Right cardiac atrium (tissue), 5 donors: ENCODE results near the gene ASTN2. TPM values are rescaled to one million over a fixed set of nuclear protein-coding genes. Genes with fewer than 3 reads are reported as not detected.

ENCODE experiments used
- ATAC-seq, 2 donors: fragments of 200-7000 bp; cut with Tn5 transposase; one replicate each; pipeline versions ENCODE4 v1.8.0 to v1.9.1; 2020; ENCODE audit warnings: moderate library complexity in 2 of 2, mild to moderate bottlenecking in 1 of 2
- DNase-seq, 3 donors: peaks; one replicate each; pipeline ENCODE4 v3.0.0-alpha.2; 2020
- H3K27ac ChIP-seq: one replicate; pipeline ENCODE4 v1.5.1; 2013; ENCODE audit warnings: mild to moderate bottlenecking, low read length, control low read depth, moderate library complexity
- H3K27me3 ChIP-seq: one replicate; pipeline ENCODE4 v1.6.1; 2013; ENCODE audit not compliant: control insufficient read depth, insufficient read depth
- H3K4me1 ChIP-seq: one replicate; pipeline ENCODE4 v1.6.1; 2013; ENCODE audit warnings: low read length; ENCODE audit not compliant: control insufficient read depth, insufficient read depth
- H3K4me3 ChIP-seq: one replicate; pipeline ENCODE4 v1.5.1; 2013; ENCODE audit warnings: low read length, control low read depth
- H3K9me3 ChIP-seq: one replicate; pipeline ENCODE4 v1.6.1; 2013; ENCODE audit warnings: low read length; ENCODE audit not compliant: control insufficient read depth
- WGBS: extraction: QIAGEN DNeasy Blood & Tissue Kit; methylation state at CpG from one replicate; pipeline ENCODE4 v1.1.7; 2013; 5-methylcytosine and 5-hydroxymethylcytosine counted together
- intact Hi-C, 4 donors: fragments of 100-400 bp; cut with DNase I; formaldehyde crosslinking; loops; one replicate each; pipeline versions ENCODE4 v1.11.0 to v1.14.0; 2022 to 2023
- polyA plus RNA-seq: library from polyadenylated mRNA; stranded (reverse); fragments of 200-250 nt; gene quantifications from one replicate; pipeline ENCODE4 v1.2.3, GENCODE V29; 2013
- total RNA-seq, 4 donors: library from RNA; stranded (reverse); fragmentation: NEBNext Ultra II Directional; extraction: Animal tissue kit (Norgen Biotek cat#: 25700); gene quantifications; one replicate each; pipeline ENCODE4 v1.2.1, GENCODE V29; 2021
- donor health status: healthy with polysubstance abuse.
- donor health status: DM: no; HTN: yes; CAD: no.
- donor health status: DM: no; HTN: no; CAD: no.
- donor health status: DM: no; HTN: yes; CAD: no; lungs with severe emphysema.
- donor health status: DM: yes; HTN: yes; CAD: no.

ASTN2 gene
- total and polyA plus RNA-seq, 5 donors, result 18.1 to 79.3 (median 59.8) TPM

DNA sequence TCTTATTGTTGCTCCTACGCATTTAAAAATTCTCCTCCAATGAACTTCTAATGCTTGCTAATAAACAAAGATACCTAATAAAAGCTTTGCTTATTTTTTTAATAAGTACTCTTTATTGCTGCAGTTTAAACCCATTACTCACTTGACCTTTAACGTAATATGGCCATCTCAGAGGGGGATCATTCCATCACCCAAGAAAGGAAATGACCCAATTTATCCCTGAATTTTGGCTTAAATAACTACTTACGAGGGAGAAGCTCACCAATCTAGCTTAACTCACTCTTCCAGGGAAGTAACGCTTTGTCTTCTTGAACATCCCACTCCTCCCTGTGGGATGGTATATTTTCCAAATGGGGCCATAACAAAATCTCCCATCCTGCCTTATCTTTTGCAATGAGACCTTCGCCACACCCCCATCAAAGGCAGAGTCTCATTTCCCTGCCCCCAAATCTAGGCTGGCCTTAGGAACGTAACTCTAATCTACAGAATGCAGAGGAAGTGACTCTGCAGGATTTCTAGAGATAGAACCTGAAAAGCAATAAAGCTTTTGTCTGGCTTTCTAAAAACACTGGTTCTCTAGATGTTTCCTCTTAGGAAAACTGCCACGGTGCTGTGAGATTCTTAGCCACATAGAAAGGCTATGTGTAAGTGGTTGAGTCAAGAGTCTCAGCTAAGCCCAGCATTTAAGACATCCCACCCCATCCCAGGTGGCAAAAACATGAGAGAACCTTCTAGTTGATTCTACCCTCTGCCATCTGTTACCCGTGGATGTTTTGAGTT, 310.0 kb downstream of the ASTN2 start:
- Histone ChIP-seq H3K4me1 (no peaks in the 10 kb centered on the region), H3K4me3 (no peak overlapping the region), H3K27me3 (no peaks in the 10 kb centered on the region), H3K27ac (no peak overlapping the region), H3K9me3 (no peaks in the 10 kb centered on the region)
- ATAC-seq, result no peak
- WGBS, result 46% methylated on average over 8 of the region's 8 CpGs
- intact Hi-C loops, result no loop called here
- no peak for DNase-seq

- ATAC-seq, result no peak
Observed at GRCh38 chr9:117104206-117104605, 310.7 kb downstream of the ASTN2 start.

GRCh38 chr9:117103438-117104110, 311.3 kb downstream of the ASTN2 start:
- whole genome bisulfite sequencing, result 34% methylated on average over 3 of the region's 3 CpGs
- intact Hi-C loops, result no loop called here
- H3K4me3 ChIP-seq, result no peak overlapping the region
- no peak for DNase-seq
- no peaks in the 10 kb centered on the region for H3K27me3 ChIP-seq
- no peaks in the 10 kb centered on the region for H3K4me1 ChIP-seq
- no peak overlapping the region for H3K27ac ChIP-seq
- no peaks in the 10 kb centered on the region for H3K9me3 ChIP-seq
- peak in 1 of 2 donors; percentile 47 for ATAC-seq

More at GRCh38 chr9:117104206-117104605, 310.7 kb downstream of the ASTN2 start:
- 90% methylated on average over 1 of the region's 1 CpG for WGBS
- no peak overlapping the region for H3K27ac ChIP-seq
- no peaks in the 10 kb centered on the region for H3K27me3 ChIP-seq
- no peaks in the 10 kb centered on the region for H3K4me1 ChIP-seq
- DNase-seq, result no peak
- H3K9me3 ChIP-seq, result no peaks in the 10 kb centered on the region
- intact Hi-C loops, result no loop called here
- H3K4me3 ChIP-seq, result no peak overlapping the region

GRCh38 chr9:117101008-117101407, 313.8 kb downstream of the ASTN2 start:
- H3K4me1 ChIP-seq, result no peaks in the 10 kb centered on the region
- DNase-seq (no peak), ATAC-seq (no peak)
- no peak overlapping the region for H3K4me3 ChIP-seq
- intact Hi-C loops, result no loop called here
- no peak overlapping the region for H3K27ac ChIP-seq
- no peaks in the 10 kb centered on the region for H3K27me3 ChIP-seq
- WGBS, result 87% methylated on average over 1 of the region's 1 CpG
- no peaks in the 10 kb centered on the region for H3K9me3 ChIP-seq

DNA sequence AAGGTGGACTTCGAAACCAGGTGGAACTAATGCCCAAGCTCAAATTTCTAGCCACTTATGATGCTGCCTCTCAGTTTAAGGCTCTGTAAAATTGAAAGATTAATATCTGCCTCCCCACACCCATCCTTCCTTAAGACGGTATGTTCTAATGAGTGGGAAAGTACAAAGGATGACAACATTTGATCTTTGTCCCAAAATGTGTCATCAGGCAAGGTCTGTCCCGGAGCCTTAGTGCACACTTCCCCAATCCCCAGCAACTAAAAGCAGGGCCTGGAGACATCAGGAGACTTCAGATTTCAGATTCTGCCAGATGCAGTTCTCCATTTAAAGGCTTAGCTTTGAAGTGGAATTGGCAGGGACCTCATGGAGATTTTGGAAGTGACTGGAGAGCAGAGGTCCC, 316.5 kb downstream of the ASTN2 start:
- ATAC-seq (no peak), DNase-seq (no peak)
- intact Hi-C loops, result no loop called here
- no peak overlapping the region for H3K27ac ChIP-seq
- H3K9me3 ChIP-seq, result no peaks in the 10 kb centered on the region
- 55% methylated on average over 3 of the region's 3 CpGs for WGBS
- H3K4me3 ChIP-seq, result no peak overlapping the region
- H3K27me3 ChIP-seq, result no peaks in the 10 kb centered on the region
- peaks cover 3% of the 10 kb centered on the region for H3K4me1 ChIP-seq

DNA sequence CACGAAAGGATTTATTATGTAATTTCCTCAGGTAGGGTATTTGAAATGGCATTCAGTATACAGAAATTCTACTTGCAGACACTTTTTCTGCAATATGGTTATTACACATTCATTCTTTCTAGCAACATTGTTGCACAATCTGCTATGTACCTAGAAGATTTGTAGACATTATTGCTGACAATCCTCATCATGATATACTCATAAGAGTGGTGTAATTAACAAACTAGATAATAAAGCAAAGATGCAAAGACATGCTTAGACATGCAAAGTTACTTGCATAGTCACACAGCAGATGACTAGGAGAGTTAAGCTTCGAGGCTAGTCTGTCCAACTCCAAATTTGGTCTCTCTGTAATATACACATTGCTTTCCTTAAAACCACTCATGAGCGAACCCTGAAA, 317.1 kb downstream of the ASTN2 start:
- Histone ChIP-seq H3K9me3 (no peaks in the 10 kb centered on the region), H3K27ac (no peak overlapping the region), H3K4me3 (no peak overlapping the region), H3K27me3 (no peaks in the 10 kb centered on the region), H3K4me1 (peaks cover 3% of the 10 kb centered on the region)
- WGBS, result 80% methylated on average over 3 of the region's 3 CpGs
- ATAC-seq, result no peak
- DNase-seq, result no peak
- intact Hi-C loops, result no loop called here

DNA sequence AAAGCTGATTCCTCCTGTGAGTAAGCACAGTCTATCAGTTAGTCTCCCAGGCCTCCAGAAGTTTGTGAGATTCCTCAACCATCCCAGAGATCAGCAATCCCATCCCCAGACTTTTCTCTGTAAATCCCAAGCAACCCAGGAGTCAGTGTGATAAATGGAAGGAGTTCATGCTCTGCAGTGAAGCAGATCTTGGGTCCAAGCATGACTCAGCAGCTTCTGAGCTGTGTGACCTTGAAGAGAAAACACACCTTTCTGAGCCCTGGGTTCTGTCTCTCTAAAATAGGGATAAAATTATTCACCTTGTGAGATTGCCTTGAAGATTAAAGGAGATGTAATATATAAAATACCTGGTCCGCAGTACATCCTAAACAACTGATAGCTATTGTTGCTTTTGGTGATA, 318.7 kb downstream of the ASTN2 start:
- H3K27me3 ChIP-seq, result no peaks in the 10 kb centered on the region
- ATAC-seq (no peak), DNase-seq (no peak)
- H3K4me1 ChIP-seq, result peaks cover 3% of the 10 kb centered on the region
- no peaks in the 10 kb centered on the region for H3K9me3 ChIP-seq
- intact Hi-C loops, result no loop called here
- 86% methylated on average over 1 of the region's 1 CpG for WGBS
- no peak overlapping the region for H3K4me3 ChIP-seq
- no peak overlapping the region for H3K27ac ChIP-seq

DNA sequence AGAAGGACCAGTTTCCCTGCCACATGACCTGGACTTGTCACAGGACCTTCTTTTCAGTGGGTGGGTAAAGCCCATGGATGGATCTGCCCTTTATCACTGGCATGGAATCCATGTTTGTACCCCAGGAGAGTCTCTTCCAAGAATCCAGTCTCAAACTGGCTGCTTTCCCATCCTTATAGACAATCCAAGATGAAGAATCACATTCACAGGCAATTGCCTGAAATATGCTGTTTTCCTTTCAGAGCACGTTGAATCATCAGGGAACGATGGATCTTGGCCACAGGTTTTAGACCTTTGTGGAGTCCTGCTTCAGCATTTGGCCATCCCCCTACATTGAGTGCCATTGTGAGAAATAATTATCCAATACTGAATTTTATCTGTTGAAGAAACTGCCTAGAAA, 319.8 kb downstream of the ASTN2 start:
- no peak for ATAC-seq
- DNase-seq, result no peak
- Histone ChIP-seq H3K4me3 (no peak overlapping the region), H3K9me3 (no peaks in the 10 kb centered on the region), H3K27ac (no peak overlapping the region), H3K4me1 (peaks cover 3% of the 10 kb centered on the region), H3K27me3 (no peaks in the 10 kb centered on the region)
- WGBS, result 51% methylated on average over 2 of the region's 2 CpGs
- intact Hi-C loops, result no loop called here

DNA sequence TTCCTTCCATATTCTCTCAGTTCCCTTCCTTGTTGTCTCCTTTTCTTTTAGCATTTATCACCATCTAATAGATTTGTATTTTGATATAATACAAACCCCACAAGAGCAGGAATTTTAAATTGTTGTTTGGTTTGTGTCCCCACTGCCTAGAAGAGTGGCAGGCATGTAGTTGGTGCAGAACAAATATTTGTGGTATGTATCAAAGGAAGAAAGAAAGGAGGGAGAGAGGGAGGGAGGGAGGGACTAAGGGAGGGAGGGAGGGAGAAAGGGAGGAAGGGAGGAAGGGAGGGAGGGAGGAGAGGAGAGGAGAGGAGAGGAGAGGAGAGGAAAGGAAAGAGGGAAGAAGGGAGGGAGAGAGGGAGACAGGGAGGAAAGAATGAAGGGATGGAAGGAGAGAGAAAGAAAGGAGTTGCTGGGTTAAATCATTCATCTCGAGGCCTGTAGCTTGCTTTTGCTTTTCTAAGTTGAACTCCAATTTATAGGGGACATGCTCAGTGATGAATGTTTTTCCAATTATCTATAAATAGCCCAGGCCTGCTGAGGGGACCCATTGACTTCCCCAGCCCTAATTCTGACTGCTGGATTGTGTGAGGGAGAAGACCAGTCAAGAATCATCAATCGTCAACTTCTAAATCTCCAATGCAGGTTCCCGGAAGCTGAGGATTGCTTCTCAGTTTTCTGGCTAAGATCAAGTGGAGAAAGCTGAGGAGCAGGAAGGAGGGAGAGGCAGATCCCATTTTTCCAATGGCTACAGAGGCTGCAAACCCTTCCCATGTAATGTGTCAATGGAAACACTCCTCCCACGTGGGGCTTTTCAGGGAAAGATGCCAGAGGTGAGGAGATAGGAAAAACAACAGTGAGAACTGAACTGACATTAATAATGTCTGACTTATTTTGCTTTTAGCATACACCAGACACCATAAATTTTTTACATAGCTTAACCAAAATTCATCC, 320.7 kb downstream of the ASTN2 start:
- peaks cover 3% of the 10 kb centered on the region for H3K4me1 ChIP-seq
- DNase-seq (no peak), ATAC-seq (peak in 1 of 2 donors; percentile 26)
- H3K27ac ChIP-seq, result no peak overlapping the region
- H3K27me3 ChIP-seq, result no peaks in the 10 kb centered on the region
- intact Hi-C loops, result no loop called here
- 20% methylated on average over 4 of the region's 4 CpGs for WGBS
- H3K9me3 ChIP-seq, result no peaks in the 10 kb centered on the region
- no peak overlapping the region for H3K4me3 ChIP-seq

GRCh38 chr9:117092582-117092981, 322.3 kb downstream of the ASTN2 start:
- no peak overlapping the region for H3K27ac ChIP-seq
- intact Hi-C loops, result no loop called here
- H3K4me3 ChIP-seq, result no peak overlapping the region
- no peaks in the 10 kb centered on the region for H3K9me3 ChIP-seq
- ATAC-seq (peak; percentile 45 to 62), DNase-seq (peak in 1 of 3 donors; percentile 57)
- 0% methylated on average over 1 of the region's 1 CpG for WGBS
- H3K27me3 ChIP-seq, result no peaks in the 10 kb centered on the region
- H3K4me1 ChIP-seq, result peaks cover 3% of the 10 kb centered on the region

DNA sequence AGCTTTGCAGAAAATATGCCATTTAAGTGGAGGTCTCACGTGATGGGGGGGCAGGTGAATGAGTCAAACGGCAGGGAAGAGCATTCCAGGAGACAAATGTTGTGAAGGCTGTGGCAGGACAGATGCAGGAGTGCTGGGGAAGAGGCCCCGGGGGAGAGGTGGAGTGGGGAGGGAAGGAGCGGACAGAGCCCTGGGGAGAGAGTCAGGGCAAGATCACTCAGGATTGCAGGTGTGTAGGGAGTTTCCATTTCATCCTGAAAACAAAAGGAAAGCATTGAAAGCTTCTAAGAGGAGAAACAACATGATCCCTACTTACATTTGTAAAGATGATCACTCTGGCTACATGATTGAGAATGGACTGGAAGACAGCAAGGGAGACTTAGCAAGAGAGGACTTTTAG, 323.3 kb downstream of the ASTN2 start:
- Histone ChIP-seq H3K4me1 (peaks cover 3% of the 10 kb centered on the region), H3K9me3 (no peaks in the 10 kb centered on the region), H3K4me3 (no peak overlapping the region), H3K27ac (no peak overlapping the region), H3K27me3 (no peaks in the 10 kb centered on the region)
- DNase-seq (no peak), ATAC-seq (peak in 1 of 2 donors; percentile 27)
- intact Hi-C loops, result no loop called here
- 53% methylated on average over 4 of the region's 4 CpGs for WGBS
